HG03354 (cell line): ENCODE results near the gene DMD.

ENCODE experiments used
- ATAC-seq: cut with Tn5 transposase; IDR thresholded peaks from one replicate; pipeline ENCODE4 v1.9.1; 2021; ENCODE audit warnings: mild to moderate bottlenecking; ENCODE audit not compliant: unreplicated experiment, poor library complexity, severe bottlenecking

Gene DMD

DNA sequence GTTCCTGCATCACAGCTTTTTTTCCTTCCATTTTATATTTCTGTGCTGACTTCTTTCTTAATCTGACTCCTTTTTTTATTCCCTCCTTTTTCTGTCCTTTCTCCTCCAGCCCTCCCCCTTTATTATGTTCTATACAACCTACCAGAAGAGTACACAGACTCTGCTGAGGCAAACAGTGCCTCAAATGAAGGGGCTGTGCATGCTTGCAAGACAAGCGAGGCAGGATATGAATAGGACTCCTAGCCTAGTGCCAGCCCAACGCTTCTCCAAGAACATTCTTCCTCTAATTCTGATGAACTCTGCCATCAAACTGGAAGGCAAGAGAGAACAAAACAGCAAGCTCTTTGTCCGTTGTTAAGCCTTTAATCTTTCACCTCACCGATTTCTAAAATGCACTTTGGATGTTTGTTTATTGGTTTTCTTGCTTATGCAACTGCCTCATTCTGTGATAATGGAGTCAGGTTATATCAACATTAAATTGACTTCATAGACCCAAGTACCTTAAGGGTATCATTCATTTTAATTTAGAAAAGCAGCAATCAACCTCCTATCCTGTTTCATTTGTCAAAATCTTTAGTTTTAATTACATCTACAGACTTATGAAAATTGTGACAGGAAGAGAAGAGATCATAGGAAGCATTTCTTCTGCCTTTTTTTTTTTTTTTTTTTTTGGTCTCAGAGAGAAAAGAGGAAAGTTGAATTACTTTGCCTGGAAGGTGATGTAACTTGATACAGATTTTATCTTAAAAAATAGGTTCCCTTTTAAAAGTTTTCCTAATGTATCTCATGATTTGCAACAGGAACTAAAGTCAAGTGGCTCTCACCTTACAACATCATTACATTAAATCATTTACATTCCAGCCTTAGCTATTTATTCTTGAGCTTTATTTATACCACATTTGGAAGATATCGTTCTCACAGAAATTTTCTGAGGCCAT, 1854.8 kb downstream of the DMD start:
- ATAC-seq, result no peak

DNA sequence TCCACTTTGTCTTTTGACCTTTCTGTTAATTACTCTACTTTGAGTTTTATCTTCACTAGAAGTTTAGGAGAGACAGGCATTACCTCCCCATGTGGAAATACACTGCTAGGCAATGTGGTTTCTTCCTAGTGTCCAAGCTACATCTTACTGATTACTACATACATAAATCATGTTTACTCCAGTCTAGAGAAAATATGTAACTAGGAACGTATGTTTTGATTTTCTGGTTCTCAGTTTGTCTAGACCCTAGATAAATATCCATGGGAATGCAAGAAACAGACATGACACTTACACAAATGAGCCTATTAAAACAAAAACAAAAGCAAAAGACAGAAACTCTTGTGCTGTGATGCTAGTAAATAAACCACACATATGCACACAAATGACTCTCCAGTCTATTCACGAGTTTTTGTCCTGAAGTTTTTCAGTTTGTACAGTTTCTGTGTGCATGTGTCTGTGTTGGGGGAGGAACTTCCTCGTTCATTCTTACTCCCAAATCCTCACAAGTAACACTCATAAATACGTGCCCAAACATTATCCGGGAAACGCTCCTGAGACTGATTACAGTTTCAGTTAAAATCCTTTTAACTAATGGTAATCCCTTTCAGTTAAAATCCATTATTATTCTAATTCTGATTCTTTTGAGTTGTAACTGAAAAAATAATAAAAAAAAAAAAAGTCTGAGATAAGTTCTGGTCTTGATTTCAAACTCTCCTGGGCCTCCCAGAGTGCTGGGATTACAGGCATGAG, 1856.0 kb downstream of the DMD start:
- no peak for ATAC-seq

DNA sequence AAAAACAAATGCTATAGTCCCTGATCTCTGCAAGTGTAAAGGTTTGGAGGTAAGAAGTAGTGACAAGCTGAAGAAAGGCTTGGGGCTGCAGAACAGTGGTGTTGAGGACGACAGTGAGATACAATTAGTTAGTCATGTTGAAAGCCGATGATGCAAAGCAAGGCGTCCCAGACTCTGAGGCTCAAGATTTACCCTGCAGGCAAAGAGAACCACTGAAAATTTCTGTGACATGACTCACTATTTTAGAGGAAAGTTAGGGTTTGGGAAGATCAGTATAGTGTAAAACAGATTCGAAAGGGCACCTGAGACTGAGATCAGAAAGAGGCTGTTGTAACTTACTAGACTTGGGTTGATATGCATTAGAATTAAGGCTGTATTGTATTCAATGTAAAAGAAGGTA, 1858.3 kb downstream of the DMD start:
- no peak for ATAC-seq

DNA sequence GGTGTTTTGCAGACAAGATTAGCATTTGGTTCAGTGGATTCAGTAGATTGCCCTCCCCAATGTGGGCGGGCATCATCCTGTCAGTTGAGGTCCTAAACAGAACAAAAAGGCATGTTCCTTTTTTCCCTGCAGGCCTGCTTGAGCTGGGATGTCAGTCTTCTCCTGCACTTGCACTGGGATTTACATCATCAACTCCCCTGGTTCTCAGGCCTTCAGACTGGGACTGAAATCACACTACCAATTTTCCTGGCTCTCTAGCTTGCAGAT, 1860.6 kb downstream of the DMD start:
- no peak for ATAC-seq

DNA sequence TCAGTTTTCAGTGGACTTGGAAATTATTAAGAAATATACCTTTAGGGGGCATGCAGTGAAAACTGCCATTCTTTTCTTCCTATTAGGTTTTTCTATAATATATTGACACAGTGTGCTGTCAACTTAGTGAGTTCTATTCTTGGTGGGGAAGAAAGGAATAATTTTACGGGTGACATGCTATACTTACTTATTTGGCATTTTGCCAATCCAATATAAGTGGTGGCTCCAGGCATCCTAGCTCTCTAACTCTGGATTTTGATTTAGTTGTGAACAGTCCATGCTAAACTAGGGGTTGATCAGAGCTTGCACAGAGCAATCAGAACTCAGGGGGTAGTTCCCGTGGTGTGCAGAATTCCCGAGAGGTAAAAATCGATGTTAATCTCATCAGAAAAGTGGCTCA, 1861.8 kb downstream of the DMD start:
- no peak for ATAC-seq

DNA sequence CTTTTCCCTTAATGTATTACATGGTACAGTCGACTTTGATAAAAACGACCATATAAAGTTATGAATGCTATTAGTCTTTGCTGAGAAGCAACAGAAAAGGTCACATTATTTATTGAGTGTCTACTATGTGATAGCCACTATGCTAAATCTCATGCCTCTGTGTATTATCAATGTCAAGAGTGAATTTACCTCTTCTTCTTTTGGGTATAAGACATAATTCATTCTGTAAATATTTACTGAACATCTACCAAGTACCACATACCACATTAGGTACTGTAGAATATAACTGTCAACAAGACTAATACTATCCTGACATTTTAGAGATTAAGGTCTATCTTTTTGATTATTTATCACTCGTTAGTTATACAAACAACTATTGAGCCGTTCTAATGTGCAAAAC, 1870.8 kb downstream of the DMD start:
- no peak for ATAC-seq

DNA sequence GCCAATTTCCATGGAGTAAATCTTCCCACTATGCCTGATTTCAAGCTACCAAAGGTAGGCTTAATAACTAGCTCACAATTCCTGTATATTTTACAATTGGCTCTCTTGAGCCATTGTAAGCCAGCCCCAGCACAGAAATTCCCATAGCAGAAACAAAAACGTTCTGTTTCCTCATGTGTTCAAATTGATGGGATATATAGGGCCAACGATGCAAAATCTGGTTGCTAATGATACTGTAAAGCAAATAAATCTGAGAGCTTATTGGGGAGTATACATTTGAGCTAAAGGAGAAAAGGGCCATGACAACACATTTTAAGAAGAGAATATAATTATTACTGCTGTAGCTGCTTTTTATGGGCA, 1872.4 kb downstream of the DMD start:
- ATAC-seq, result no peak

DNA sequence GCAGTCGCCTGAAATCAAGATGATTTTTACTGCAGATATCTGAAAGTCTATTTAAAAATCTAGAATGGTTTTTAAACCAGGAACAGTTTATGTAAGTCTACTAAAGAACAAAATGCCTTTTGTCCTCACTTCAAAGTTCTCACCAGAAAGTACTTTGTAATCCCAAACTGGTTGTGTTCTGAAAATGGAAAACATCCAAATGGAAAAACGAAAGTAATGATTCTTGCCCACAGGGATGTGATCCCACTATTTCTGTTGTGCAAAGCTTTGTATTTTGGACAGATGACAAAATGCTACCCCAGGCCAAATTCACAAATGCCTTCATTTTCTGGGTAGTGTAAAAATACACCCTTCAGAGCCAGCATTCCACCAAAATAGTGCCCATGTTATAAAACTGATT, 1874.0 kb downstream of the DMD start:
- no peak for ATAC-seq

DNA sequence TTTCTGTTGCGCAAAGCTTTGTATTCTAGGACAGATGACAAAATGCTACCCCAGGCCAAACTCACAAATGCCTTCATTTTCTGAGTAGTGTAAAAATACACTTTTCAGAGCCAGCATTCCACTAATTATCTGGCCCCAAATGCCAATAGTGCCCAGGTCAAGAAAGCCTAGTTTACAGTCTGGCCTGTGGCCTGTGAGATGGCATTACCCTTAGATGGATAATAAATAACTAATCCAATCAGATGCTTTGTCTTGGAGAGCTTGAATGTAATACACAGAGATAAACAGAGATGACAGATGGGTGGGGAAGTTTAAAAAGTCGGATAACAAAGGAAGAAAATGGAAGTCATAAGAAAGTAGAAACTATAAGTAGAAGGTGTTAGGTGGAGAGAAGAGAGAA, 1874.9 kb downstream of the DMD start:
- no peak for ATAC-seq

DNA sequence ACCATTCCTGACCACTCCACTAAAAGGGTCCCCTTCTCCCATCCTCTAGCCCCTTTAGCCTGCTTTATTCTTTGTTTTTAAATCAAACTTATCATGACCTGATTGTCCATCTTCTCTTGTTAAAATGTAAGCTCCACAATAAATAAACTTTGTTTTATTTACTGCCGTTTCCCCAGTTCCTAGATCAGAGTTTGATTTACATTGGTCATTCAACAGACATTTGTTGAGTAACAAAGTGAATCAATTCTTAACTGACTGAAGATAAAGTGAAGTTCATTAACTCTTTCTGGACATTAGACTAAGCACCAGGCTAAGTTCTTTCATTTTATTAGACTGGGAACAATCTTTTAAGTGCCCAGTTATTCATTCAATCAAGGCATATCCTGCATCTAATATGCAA, 1876.4 kb downstream of the DMD start:
- no peak for ATAC-seq

DNA sequence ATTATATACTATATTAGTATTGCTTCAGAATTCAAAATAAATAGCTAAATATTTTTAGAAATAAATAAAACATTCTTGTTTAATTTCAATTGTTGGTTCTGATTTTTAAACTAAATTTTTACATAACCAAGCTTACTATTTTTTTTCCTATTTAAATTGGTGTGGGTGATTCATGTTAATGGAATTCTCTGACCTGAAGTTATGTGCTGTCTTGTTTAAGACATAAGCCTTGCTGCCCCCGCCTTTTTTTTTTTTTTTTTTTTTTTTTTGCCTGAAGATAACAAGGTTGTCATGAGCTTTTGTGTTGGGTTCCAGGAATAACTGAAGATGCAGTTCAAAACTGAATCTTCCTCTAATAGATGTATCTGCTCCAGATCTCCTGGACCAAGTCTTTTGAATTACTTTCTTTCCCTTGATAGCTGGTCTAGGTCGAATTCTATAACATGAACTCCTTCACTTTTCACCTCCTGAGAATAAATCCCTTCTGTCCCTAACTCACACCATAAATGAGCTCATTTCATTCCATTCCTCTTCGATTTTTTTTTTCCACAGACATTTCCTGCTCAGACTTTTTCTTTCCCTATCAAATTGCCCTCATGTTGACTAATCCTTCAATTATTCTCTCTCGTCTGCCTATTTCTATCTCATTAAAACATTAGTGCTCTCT, 1878.1 kb downstream of the DMD start:
- no peak for ATAC-seq

DNA sequence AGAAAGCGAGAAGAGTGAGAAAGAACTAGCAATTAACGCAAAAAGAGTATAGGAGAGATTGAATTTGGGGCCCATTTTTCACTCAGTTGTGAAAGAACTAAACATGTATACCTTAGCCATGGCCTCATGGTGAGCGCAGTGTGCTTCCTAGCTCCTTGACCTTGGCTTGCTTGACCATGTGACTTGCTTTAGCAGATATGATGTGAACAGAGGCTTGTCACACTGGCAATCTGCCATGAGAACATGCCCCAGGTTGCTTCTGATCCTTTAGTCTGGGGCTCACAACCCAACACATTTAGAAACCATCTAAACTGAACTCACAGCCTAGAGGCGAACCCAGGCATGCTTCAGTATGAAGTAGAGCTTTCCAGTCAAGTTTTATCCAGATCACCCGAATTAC, 1879.4 kb downstream of the DMD start:
- ATAC-seq, result no peak

DNA sequence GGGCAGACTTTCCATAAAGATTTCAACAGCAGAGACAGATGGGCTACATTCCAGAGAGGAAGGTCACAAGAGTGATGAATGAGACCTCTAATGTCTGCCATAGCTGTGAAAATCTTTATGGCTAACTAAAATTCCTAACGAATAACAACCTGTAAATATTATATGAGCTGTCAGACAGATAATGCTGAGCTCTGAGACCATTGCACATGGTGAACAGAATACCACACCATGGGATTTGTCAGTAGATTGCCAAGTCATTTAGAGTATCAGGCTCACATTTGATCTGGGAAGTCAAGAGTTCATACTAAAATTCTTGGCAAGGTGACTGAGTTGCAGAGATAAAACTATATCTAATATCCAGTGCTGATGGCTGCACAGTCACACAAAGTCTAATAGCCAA, 1880.3 kb downstream of the DMD start:
- no peak for ATAC-seq

DNA sequence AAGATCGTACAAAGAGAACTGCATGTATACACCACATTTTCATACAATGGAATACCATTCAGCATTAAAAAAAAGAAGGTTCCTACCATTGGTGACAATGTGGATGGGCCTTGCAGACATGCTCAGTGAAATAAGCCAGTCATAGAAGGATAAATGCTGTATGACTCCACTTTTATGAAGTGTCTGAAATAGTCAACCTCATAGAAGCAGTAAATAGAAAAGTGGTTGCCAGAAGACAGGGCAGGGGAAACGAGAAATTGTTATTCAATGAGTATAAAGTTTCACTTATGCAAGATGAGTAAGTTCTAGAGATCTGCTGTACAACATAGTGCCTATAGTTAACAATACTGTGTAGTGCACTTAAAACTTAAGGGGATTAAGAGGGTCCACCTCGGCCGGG, 1882.1 kb downstream of the DMD start:
- ATAC-seq, result peak; percentile 49

DNA sequence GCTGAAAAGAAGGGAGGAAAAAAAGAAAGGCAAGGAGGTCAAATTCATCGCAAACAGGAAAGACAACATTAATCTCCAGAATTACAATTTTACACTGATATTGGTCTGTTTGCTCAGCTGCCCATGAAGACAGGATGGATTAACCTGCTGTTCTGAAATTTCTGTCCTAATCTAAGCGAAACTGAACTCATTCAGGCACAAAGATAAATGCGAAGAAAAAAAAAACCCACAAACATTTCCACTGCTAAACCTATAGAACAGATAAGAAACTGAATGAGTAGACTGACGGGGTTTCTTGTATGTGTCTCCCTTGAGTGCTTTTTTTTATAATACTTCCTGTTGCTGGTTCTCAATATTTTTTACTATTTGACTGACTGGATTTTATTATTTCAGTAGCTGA, 1887.7 kb downstream of the DMD start:
- ATAC-seq, result peak; percentile 98

DNA sequence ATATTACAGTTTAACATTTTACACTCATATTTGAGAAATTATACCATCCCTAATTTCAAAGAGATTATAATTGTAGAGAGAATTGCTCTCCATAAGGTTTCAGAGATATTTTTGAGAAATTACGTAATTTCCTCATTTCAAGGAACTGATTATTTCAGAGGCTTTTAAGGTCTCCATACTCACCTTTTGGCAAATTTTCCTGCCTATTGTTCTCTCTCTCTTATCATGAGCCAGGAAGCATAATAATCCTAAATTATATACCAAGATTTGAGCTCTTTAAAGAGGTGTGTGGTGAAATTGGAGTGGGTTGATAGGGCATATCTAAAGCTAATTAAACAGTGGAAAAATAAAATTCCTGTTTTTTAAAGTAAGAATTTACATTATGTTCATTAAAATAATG, 1890.6 kb downstream of the DMD start:
- no peak for ATAC-seq

DNA sequence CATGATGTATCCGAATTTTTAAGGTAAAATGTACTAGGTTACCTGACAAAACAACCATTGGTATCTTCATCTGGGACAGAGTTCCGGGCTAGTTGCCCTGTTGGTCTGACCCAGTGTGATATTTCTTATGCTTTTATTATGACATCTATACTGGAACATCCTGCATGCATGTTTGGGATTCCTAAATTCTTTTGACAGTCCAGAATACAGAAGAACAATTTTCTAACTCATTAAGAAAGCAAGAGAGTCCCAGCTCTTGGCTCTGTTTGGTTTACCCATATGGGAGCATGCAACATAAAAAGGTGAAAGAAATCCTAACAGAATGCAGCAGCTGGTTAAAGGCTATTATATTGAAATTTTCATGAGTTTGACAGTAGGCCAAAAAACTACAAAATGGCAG, 1891.8 kb downstream of the DMD start:
- no peak for ATAC-seq

DNA sequence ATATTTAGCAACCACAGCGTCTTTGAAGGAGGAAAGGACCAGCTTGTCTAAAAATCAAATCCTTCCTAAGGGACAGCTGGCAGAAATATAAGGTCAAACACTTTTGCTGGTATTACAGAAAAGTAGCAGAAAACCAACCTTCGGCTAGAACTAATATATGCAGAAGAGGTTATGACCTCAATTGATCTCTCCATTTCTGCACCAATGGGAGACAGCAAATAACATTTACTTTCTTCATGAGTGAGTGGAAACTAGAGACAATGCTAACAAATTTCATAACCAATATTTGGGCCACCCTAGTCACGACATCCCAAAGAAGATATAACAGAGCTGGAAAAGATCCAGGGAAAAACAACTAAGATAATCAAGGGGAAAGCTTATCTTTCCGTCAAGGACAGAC, 1892.5 kb downstream of the DMD start:
- no peak for ATAC-seq

DNA sequence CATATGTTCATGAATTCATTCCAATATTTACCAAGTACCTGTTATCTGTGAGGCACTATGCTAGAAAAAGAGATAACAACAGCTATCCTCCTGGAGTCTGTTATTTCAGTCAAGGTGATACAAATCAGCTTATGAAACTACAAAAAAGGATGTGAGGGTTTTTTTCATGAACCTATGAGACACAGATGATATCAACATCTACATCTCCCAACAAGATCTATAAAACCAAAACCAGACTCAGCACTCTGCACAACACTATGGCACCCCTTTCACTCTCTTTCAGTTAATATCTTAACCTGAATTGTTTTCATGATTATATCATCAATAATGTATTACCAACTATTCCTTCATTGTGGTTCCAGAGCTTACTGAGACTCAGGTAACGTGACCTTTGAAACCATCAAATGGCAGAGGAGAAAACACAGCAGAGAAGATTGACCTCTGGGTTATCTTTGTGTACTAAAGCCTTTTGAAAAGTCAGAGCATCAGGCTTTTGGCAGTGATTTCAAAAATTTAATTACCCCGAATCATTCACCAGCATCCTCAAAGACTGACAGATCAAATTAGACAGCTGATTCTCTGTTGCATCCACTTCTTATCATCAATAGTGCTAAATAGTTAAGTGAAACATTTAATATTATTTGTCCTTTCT, 1894.9 kb downstream of the DMD start:
- ATAC-seq, result peak; percentile 69

DNA sequence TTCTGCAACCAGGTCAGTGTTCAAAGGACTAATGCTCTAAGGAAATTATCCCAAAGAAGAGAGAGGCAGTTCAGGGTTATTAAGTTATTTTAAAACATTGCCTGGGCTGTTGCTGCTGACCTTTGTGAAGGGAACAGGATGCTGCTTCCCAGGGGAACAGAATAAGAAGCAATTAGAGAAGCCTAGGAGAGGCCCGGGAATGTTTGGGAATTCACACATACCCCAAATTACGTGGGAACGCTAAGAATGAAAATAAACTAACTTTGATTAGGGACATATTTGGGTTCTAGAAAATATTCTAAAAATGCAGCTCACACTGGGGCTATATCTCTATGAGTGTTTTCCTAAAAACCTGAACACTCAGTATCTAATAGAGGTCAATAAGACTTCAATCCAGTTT, 1896.4 kb downstream of the DMD start:
- no peak for ATAC-seq

DNA sequence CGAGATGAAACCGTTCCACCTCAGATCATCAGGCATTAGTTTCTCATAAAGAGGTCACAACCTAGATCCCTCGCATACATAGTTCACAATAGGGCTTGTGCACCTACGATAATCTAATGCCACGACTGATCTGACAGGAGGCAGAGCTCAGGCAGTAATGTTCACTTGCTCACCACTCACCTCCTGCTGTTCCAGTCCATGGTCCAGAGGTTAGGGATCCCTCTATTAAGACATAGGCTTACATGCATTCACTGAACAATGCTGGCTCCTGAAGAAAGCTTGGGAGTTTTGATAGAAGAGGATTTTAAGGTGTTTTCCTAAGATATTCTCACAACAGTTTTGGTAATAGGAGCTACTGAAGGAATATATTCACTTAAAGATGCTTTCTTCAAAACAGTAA, 1903.4 kb downstream of the DMD start:
- ATAC-seq, result no peak
